Measurements from ENCODE around the gene LARP4B.

GRCh38 chr10:980468-981093, 49.1 kb upstream of the LARP4B start:
- TF ChIP-seq, protein P1, sequence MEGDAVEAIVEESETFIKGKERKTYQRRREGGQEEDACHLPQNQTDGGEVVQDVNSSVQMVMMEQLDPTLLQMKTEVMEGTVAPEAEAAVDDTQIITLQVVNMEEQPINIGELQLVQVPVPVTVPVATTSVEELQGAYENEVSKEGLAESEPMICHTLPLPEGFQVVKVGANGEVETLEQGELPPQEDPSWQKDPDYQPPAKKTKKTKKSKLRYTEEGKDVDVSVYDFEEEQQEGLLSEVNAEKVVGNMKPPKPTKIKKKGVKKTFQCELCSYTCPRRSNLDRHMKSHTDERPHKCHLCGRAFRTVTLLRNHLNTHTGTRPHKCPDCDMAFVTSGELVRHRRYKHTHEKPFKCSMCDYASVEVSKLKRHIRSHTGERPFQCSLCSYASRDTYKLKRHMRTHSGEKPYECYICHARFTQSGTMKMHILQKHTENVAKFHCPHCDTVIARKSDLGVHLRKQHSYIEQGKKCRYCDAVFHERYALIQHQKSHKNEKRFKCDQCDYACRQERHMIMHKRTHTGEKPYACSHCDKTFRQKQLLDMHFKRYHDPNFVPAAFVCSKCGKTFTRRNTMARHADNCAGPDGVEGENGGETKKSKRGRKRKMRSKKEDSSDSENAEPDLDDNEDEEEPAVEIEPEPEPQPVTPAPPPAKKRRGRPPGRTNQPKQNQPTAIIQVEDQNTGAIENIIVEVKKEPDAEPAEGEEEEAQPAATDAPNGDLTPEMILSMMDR (IDR thresholded peaks at IDR 0.05), result no peak
- TF ChIP-seq POLR2A (IDR thresholded peaks at IDR 0.05), result no peak
